DND-41 (cell line): ENCODE measurements around the gene TAS2R41.

Experiments used
- ATAC-seq: fragments of 200-7000 bp; cut with Tn5 transposase; 3 replicates; pipeline ENCODE4 v1.9.1; 2021; ENCODE audit warnings: low read depth; ENCODE audit not compliant: insufficient read depth
- DNase-seq: peaks from one replicate; pipeline ENCODE4 v3.0.0-alpha.2; 2020
- H2AFZ ChIP-seq: 2 replicates; pipeline ENCODE4 v1.6.0; 2012; ENCODE audit warnings: low read depth, low read length
- H3K27ac ChIP-seq: 2 replicates; pipeline ENCODE4 v1.5.1; 2012; ENCODE audit warnings: low read length, inconsistent platforms
- H3K27me3 ChIP-seq: fragments of 200-600 bp; sonication (generic); 2 replicates; pipeline ENCODE4 v1.6.0; 2012; ENCODE audit warnings: low read length, mild to moderate bottlenecking, inconsistent platforms; ENCODE audit not compliant: insufficient read depth, poor library complexity
- H3K36me3 ChIP-seq: 2 replicates; pipeline ENCODE4 v1.5.1; 2012; ENCODE audit warnings: low read length, inconsistent platforms; ENCODE audit not compliant: insufficient read depth
- H3K4me1 ChIP-seq: 2 replicates; pipeline ENCODE4 v1.5.1; 2012; ENCODE audit warnings: mild to moderate bottlenecking, low read length; ENCODE audit not compliant: insufficient read depth
- H3K4me2 ChIP-seq: 2 replicates; pipeline ENCODE4 v1.6.0; 2012; ENCODE audit warnings: mild to moderate bottlenecking, moderate library complexity, low read length, inconsistent platforms; ENCODE audit not compliant: insufficient read depth
- H3K4me3 ChIP-seq, 2 experiments: fragments of 200-600 bp in 1 of 2; shearing (Covaris generic) in 1 of 2; 2 replicates each; pipeline ENCODE4 v1.5.1; 2012 to 2016; ENCODE audit warnings: inconsistent platforms in 2 of 2, low read length in 2 of 2, mild to moderate bottlenecking in 2 of 2, low read depth in 1 of 2, moderate library complexity in 1 of 2
- H3K79me2 ChIP-seq: 2 replicates; pipeline ENCODE4 v1.6.0; 2012; ENCODE audit warnings: low read length, inconsistent platforms; ENCODE audit not compliant: insufficient read depth
- H3K9ac ChIP-seq: 2 replicates; pipeline ENCODE4 v1.6.0; 2012; ENCODE audit warnings: low read depth, mild to moderate bottlenecking, inconsistent platforms, low read length, moderate library complexity
- H3K9me3 ChIP-seq: 2 replicates; pipeline ENCODE4 v1.5.1; 2012; ENCODE audit warnings: low read length, moderate library complexity, mild to moderate bottlenecking, inconsistent platforms; ENCODE audit not compliant: insufficient read depth, severe bottlenecking
- H4K20me1 ChIP-seq: 2 replicates; pipeline ENCODE4 v1.6.0; 2012; ENCODE audit warnings: low read length; ENCODE audit not compliant: insufficient read depth
- CTCF ChIP-seq: IDR thresholded peaks from 2 replicates; pipeline ENCODE4 v1.5.1; 2012; ENCODE audit warnings: borderline replicate concordance, low read length, moderate library complexity, mild to moderate bottlenecking; ENCODE audit not compliant: poor library complexity, severe bottlenecking; ENCODE audit errors: extremely low read depth
- EZH2 ChIP-seq: IDR thresholded peaks from 3 replicates; pipeline ENCODE4 v1.6.1; 2012; ENCODE audit warnings: borderline replicate concordance, low read depth, mild to moderate bottlenecking, moderate library complexity, low read length, inconsistent platforms; ENCODE audit not compliant: severe bottlenecking

TAS2R41 gene

GRCh38 chr7:143437578-143437977 lies 40.1 kb upstream of the TAS2R41 start:
- Histone ChIP-seq H3K4me3 (no peak overlapping the region), H3K9ac (no peak overlapping the region), H3K9me3 (no peaks in the 10 kb centered on the region), H3K27ac (no peak overlapping the region), H3K4me1 (no peaks in the 10 kb centered on the region), H3K27me3 (peaks cover 7% of the 10 kb centered on the region), H2AFZ (no peak overlapping the region), H3K36me3 (no peaks in the 10 kb centered on the region), H3K4me2 (no peak overlapping the region), H3K79me2 (no peaks in the 10 kb centered on the region), H4K20me1 (no peaks in the 10 kb centered on the region)
- no peak for ATAC-seq
- no peak for DNase-seq
- TF ChIP-seq CTCF (no peak), EZH2 (no peak)

- no peaks in the 10 kb centered on the region for H3K9me3 ChIP-seq
- DNase-seq (no peak), ATAC-seq (no peak)
- no peak overlapping the region for H3K9ac ChIP-seq
- no peak overlapping the region for H2AFZ ChIP-seq
- H3K79me2 ChIP-seq = no peaks in the 10 kb centered on the region
- H3K36me3 ChIP-seq = no peaks in the 10 kb centered on the region
- H3K4me3 ChIP-seq = no peak overlapping the region
- peaks cover 4% of the 10 kb centered on the region for H3K27me3 ChIP-seq
- TF ChIP-seq CTCF (no peak), EZH2 (no peak)
- no peaks in the 10 kb centered on the region for H4K20me1 ChIP-seq
- no peak overlapping the region for H3K27ac ChIP-seq
- no peaks in the 10 kb centered on the region for H3K4me1 ChIP-seq
- H3K4me2 ChIP-seq = no peak overlapping the region
These were observed 37.8 kb upstream of the TAS2R41 start for GRCh38 chr7:143439866-143440265.

- Histone ChIP-seq H3K9me3 (no peaks in the 10 kb centered on the region), H2AFZ (no peak within 1 kb of the TSS), H3K9ac (no peak within 1 kb of the TSS), H3K27ac (no peak within 1 kb of the TSS), H3K36me3 (no peaks in the 10 kb centered on the region), H3K4me2 (no peak within 1 kb of the TSS), H4K20me1 (no peaks in the 10 kb centered on the region), H3K27me3 (peaks cover 7% of the 10 kb centered on the region), H3K4me3 (no peak within 1 kb of the TSS), H3K4me1 (no peaks in the 10 kb centered on the region), H3K79me2 (no peaks in the 10 kb centered on the region)
- ATAC-seq (no peak), DNase-seq (no peak)
- TF ChIP-seq CTCF = no peak
- TF ChIP-seq EZH2 = no peak
These were observed 34.5 kb upstream of the TAS2R41 start, which contains the start of gene TAS2R60 for GRCh38 chr7:143443153-143443552. Gene TAS2R60, plus strand, starts transcription at chr7:143443453. Its CDS starts 0 bp downstream, at chr7:143443453.
